ENCODE measurements around the gene DYDC2.
A peak's percentile ranks its signal among the peaks of the same experiment; 100 is the strongest.
"Not testable (repeated sequence)": the region's sequence is repeated elsewhere in the genome, so short reads cannot be mapped to it uniquely, and the experiment has no call there.

Gene DYDC2

DNA sequence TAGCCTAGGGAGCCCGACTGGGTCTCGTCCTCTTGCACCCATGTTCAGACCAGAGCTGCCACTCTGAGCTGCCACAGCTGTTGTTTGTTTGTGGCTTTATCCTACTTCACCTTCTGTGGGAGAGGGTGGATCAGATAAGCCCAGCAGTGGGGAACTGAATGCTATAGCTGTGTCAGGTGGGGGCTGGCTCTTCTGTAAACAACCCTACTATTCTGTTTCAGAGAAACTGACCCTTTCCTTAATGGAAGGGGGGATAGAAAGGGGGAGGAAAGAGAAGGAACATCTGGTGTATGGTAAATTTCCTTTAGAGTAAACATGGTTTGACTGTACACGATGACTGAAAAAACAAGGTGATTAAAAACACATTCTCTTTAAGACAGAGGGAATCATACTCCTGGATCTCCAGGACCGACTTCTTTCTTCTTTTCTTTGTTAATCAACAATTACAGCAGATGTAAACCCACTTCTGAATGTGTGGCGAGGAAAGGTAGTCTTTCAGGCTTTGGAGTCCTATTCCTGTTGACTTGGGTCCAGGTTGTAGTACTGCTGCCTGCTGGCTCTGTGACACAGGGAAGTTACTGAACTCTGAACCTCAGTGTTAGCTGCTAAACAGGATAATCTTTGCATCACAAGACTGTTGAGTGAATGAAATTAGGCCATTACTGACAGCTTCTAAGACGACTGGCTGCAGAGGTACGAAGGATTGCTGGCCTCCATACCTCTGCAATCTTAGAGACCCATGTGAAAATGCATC lies 57.7 kb downstream of the DYDC2 start:
- DNase-seq, result no peak

DNA sequence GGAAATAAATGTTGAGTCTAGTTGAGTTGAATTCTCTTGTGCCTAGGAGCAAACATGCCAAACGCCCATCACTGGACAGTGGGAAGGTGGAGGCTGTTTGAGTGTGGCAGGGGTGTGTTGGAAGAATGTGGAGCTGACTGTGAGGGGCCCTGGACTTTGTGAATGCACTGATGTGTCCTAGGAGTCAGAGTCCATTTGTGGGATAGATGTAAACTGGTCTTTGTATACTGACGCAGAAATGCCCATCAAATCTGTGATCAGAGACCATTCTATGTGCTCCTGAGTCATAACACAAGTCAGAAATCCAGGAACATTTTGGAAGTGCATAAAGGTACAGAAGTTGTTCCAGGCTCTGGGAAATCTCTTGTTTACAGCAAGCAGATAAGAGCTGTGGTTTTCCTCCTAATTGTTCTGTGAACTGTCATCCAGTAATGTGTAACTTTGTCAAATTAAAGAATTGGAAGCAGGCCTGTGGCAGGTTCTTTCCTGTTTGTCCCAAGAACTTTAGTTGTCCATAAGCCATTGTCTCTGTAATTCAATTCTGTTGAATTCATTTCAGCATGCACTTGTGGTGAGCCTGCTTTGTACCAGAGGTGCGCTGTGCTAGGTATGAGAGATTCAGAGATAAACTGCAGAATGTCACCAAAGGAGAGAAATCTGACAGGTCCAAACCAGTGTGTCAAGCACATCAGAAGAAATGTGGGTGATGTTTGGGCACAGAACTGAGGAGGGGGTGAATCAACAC lies 59.3 kb downstream of the DYDC2 start:
- no peak for DNase-seq

DNA sequence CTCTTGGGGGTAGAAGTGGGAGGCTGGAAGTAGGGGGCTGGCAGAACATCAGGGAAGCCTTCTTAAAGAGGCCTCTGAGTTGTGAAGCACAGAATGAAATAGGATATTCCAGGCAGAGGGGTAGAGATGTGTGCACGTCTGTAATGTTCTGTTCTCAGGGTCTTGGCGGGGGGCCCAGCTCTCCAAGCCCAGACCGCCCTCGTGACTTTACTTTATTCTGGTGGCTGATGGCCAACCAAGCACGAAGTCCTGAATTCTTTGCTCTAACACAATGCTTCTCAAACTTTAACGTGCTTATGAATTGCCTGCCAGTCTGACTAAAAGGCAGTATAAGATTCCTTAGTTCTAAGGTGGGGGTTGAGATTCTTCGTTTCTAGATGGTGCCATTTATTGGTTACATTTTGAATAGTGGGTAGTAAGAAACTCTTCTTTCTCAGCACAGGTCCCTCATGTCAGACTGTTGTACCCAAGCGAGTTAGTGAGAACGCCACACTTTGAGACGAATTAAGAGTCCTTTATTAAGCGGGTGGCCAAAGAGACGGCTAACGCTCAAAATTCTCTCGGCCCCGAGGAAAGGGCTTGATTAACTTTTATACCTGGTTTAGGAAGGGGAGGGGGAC lies 60.0 kb downstream of the DYDC2 start:
- DNase-seq, result peak; percentile 84

DNA sequence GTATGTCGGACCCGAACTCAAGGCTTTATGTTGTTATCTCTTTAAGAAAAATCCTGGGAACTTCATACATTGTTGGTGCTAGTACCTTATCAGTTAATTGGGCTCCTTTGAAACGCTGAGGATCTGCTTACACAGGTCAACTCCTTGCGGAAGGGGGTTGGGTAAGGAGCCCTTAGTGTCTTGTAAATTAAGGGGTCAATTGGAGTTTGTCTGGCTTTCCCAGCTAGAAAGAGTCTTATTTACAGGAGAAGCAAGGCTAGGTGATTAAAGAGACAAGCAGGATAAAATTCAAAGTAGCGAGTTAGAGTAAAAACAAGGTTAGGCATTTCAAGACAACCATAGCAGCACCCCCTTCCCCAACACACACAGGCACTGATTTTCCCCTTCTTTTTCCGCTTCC lies 60.7 kb downstream of the DYDC2 start:
- DNase-seq, result not testable (repeated sequence)
